H1 (cell line): ENCODE data around the gene HSD3B1. TPM values are rescaled to one million over a fixed set of nuclear protein-coding genes. Genes with fewer than 3 reads are reported as not detected.

Experiments used
- EGR1 ChIP-seq: IDR thresholded peaks from 2 replicates; pipeline ENCODE4 v1.6.1; 2011; ENCODE audit warnings: low read depth, low read length, borderline replicate concordance
- HDAC6 ChIP-seq: IDR thresholded peaks from one replicate; pipeline ENCODE4 v1.7.1; 2012; ENCODE audit warnings: low read depth, mild to moderate bottlenecking, inconsistent platforms, low read length, moderate library complexity
- RBBP5 ChIP-seq: IDR thresholded peaks from 2 replicates; pipeline ENCODE4 v1.7.1; 2012; ENCODE audit warnings: low read depth, mild to moderate bottlenecking, inconsistent platforms, low read length, moderate library complexity, borderline replicate concordance
- SP2 ChIP-seq: IDR thresholded peaks from 2 replicates; pipeline ENCODE4 v1.6.1; 2012; ENCODE audit warnings: mild to moderate bottlenecking, low read length, inconsistent platforms
- TCF12 ChIP-seq: IDR thresholded peaks from 2 replicates; pipeline ENCODE4 v1.6.1; 2011; ENCODE audit warnings: low read depth, mild to moderate bottlenecking, low read length
- polyA plus RNA-seq, 7 experiments: library from polyadenylated mRNA; depleted of rRNA in 3 of 7; stranded (reverse) in 5 of 7; unstranded in 2 of 7; fragments of >200 nt in 5 of 7; fragments of 200-250 nt in 2 of 7; gene quantifications; 1 replicate in 5 of 7; 2 replicates in 1 of 7; 4 replicates in 1 of 7; pipeline versions ENCODE4 v1.2.1 to v1.2.3, GENCODE V29; 2011 to 2013; ENCODE audit warnings: missing spikeins in 2 of 7, mixed read lengths in 2 of 7
- total RNA-seq: library from RNA; stranded (reverse); fragmentation: NEBNext Ultra II Directional; extraction: Animal tissue kit (Norgen Biotek cat#: 25700); gene quantifications from 2 replicates; pipeline ENCODE4 v1.2.1, GENCODE V29; 2021

HSD3B1 gene
- total and polyA plus RNA-seq, 2 of the 8 experiments (the other 6 are each of a cell fraction or from before 2014, with no cell fraction given): not detected

- no peak for TF ChIP-seq HDAC6
- TF ChIP-seq TCF12: no peak
- TF ChIP-seq RBBP5: no peak
- TF ChIP-seq SP2: no peak
- TF ChIP-seq EGR1: no peak
Observed at GRCh38 chr1:119480175-119480574, 26.8 kb upstream of the HSD3B1 start (continued).
